ENCODE results near the gene SELENOM.

The SELENOM gene

GRCh38 chr22:31091106-31091975 is 16.0 kb downstream of the SELENOM start:
- no peak for DNase-seq (ENCODE audit: low read depth in 2 of 2)

- DNase-seq (ENCODE audit: low read depth in 2 of 2) = no peak
Observed at GRCh38 chr22:31090217-31091085, 16.9 kb downstream of the SELENOM start.

GRCh38 chr22:31089160-31090100 is 17.9 kb downstream of the SELENOM start:
- no peak for DNase-seq (ENCODE audit: low read depth in 2 of 2)

DNA sequence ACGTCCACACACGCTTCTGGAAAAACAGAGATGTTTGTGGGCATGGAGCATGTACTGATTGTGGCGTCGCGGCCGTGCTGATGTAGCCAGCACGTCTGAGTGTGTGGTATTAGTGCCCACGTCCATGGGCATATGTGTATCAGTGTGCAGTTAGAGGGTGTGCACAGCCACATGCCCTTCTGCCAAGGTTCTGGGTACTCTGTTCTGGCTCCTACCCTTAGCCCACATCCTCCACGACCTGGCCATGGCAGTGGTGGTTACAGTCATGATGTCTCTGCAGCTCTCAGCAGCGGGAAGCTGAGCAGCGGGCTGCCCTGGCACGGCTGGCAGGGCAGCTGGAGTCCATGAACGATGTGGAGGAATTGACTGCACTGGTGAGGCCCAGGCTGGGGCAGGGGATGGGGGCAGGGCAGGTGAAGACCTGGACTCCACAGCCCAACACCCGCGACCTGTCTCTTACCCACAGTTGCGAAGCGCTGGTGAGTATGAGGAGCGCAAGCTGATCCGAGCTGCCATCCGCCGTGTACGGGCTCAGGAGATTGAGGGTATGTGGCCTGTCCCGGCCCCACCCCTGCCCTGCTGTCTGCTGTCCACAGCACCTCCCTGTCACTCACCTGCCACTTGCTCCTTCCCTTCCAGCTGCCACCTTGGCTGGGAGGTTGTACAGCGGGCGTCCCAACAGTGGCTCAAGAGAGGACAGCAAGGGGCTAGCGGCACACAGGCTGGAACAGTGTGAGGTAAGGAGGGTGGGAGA is 19.0 kb downstream of the SELENOM start:
- DNase-seq (ENCODE audit: low read depth in 2 of 2) = no peak

DNA sequence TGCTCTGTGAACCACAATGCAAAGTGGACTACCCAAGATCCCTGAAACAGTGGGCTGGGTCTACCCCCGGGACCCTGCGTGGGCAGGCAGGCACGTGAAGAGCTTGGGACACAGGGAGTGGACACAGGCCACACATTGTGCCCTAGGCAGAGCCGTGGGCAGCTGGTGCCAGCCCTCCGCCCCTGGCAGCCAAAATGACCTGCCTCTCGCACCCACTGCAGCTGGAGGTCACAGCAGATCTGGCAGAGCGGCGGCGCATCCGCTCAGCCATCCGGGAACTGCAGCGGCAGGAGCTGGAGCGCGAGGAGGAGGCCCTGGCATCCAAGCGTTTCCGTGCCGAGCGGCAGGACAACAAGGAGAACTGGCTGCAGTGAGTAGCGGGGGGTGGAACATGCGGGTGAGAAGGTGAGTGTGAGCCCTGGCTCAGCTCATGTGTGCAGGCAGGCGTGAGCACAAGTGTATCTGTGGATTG is 19.6 kb downstream of the SELENOM start:
- DNase-seq (ENCODE audit: low read depth in 2 of 2) = no peak

DNA sequence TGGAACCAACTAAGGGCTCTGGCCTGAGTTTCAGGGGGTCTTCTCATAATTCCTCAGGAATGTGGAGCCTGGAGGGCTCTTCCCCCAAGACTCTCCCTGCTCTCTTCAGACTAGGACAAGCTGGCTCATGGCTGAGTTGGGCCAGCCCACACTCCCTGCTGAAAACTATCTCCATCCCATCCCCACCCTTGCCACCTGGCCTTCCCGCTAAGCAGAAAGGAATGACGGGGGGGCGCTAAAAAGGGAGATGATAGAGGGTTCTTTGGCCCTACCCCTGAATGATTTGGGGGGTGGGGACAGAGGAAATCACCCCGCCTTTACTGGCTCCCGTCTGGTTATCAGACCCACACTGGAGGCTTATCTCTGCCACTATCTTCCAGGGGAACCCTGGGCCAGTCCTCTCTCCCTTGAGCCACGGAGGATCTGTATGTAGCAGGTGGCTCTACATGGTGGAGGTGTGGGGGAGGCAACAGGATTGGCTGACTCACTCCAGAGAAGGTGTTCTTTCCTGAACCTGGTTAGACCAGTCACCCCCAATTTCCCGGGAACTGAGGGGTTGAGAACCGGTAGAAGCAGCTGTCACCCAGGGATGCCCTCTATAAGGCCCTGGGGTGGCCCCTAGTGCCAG is 20.6 kb downstream of the SELENOM start:
- no peak for DNase-seq (ENCODE audit: low read depth in 2 of 2)

GRCh38 chr22:31085928-31086327 is 21.4 kb downstream of the SELENOM start:
- DNase-seq (ENCODE audit: low read depth in 2 of 2) = no peak

DNA sequence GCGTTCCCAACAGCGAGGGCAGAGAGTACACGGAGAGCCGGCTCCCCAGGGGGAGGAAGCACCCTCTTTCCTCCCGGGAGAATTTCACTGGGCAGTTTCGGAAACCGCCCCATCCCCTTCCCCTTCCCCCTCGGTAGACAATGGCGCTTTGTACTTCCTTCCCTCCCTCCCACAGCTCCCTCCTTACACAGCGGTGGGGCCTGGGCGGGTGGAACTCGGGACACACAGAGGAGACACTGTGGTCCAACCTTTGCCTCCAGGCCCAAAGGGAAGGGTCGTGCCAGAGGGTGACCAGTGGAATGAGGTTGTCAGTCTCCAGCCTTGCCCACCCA is 21.9 kb downstream of the SELENOM start:
- no peak for DNase-seq (ENCODE audit: low read depth in 2 of 2)

- DNase-seq (ENCODE audit: low read depth in 2 of 2) = peak; percentile 78 to 84
Observed at GRCh38 chr22:31084811-31085492, 22.4 kb downstream of the SELENOM start.

GRCh38 chr22:31083923-31084810 is 23.2 kb downstream of the SELENOM start:
- DNase-seq (ENCODE audit: low read depth in 2 of 2) = no peak

- no peak for DNase-seq (ENCODE audit: low read depth in 2 of 2)
Observed at GRCh38 chr22:31083377-31083768, 24.0 kb downstream of the SELENOM start.

GRCh38 chr22:31082606-31083376 is 24.6 kb downstream of the SELENOM start:
- DNase-seq (ENCODE audit: low read depth in 2 of 2) = peak; percentile 45 to 58

DNA sequence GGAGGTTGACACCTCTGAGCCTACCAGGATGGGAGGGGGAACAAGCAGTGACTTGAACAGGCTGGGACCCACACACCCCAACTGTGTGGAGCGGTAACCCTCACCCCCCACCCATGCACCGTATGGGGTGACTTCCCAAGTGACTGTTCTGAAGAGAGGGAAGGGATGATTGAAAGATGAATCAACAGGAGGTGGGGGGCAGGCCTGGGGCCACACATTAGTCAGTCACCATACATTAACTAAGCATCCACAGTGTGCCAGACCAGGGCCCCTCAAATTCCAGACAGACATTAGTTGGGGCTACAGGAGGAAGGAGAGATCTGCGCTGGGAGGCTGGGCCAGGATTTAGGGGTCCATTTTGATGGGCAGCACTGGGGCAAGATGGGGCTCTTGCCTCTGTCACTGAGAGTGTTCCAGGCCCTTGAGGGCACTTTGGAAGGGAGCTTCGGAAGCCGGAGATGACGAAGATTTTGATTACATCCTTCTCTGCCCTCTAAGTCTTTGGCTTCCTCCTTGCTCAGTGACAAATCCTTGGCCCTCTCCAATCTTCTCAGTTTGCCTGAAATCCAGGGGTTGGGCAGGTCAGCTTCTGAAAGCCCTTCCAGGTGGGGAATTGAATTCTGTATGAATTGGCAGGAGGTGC is 25.3 kb downstream of the SELENOM start:
- DNase-seq (ENCODE audit: low read depth in 2 of 2) = no peak

DNA sequence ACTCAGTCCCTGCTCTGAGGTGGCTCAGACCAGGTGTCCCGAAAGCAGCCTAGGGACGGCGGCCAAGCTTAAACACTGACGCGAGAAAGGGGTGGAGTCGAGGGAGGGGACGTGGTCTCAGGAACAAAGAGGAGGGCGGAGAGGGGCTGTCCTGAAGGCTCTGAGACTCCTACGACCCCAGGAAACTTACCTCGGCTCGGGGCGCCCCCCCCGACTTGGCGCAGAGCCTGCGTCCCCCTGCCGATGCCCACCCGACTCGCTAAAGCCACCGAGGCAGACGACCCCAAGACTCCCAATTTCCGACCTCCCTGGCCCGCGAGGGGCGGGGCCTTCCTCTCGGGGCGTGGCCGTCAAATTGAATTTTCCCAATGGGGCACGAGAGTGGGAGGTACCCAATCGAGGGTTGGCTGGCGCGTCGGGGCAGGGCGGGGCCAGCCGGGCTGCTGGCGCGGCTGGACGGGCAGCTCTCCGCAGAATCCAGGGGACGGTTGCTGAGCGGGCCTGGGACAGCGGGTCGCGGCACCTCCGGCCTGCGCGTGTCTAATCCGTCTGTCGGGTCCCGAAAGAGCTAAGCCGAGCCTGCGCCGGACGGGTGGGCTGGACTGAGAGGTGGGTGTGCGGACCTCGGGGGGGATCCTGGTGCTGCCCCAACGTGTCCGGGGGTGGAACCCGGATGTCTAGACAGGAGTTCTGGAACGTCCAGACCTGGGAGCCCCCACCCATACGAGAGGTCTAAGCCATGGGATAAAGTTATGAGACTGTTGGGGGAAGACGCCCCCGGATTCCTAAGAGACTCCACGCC is 26.3 kb downstream of the SELENOM start, which contains the start of gene SMTN:
Gene SMTN, plus strand, starts transcription at position 471 of the 802 bp plus-strand sequence. CDS start 1,941 bp downstream, outside the sequence.
- peak; percentile 80 to 84 for DNase-seq (ENCODE audit: low read depth in 2 of 2)

DNA sequence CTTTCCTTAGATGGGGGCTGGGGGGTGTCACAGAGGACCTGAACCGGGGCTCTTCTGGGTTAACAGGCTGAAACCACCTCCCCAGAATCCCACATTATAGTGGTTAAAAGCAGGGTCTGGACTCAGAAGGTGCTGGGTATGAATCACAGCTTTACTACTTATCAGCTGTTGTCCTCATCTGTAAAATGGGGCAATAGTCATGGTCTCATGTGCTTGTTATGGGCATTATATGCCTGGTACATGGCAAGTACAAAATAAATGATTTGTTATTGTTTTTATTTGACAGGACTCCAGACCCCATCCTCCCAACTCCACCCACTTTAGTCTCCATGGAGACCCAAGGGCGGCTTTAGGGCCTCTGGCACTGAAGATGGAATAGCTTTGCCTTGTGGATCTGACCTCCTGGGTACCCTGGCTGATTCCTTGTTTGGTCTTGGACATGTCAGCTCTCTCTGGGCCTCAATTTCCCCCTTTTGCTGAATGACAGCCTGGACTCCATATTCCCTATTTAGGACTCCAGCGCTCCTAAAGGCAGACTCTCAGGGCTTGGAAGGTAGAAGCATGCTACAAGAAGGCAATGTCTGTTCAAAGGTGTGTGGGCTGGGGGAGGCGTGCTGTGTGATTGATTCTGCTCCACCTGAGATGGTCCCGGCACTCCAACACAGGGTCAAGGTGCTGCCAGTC is 27.1 kb downstream of the SELENOM start:
- DNase-seq (ENCODE audit: low read depth in 2 of 2) = no peak

- no peak for DNase-seq (ENCODE audit: low read depth in 2 of 2)
Observed at GRCh38 chr22:31079095-31079642, 28.2 kb downstream of the SELENOM start.

All from activated CD4-positive, alpha-beta T cell treated with anti-CD3 and anti-CD28 coated beads for 24 hours (primary cell).